DMS79 treated with DMSO at 0.1 percent for 48 hours (cell line): ENCODE results near the gene FILIP1L.
"Not testable (repeated sequence)": the region's sequence is repeated elsewhere in the genome, so short reads cannot be mapped to it uniquely, and the experiment has no call there.

Experiments
- DNase-seq: peaks from one replicate; lab custom pipeline; 2025; lab: John Stamatoyannopoulos, UW

Gene FILIP1L

DNA sequence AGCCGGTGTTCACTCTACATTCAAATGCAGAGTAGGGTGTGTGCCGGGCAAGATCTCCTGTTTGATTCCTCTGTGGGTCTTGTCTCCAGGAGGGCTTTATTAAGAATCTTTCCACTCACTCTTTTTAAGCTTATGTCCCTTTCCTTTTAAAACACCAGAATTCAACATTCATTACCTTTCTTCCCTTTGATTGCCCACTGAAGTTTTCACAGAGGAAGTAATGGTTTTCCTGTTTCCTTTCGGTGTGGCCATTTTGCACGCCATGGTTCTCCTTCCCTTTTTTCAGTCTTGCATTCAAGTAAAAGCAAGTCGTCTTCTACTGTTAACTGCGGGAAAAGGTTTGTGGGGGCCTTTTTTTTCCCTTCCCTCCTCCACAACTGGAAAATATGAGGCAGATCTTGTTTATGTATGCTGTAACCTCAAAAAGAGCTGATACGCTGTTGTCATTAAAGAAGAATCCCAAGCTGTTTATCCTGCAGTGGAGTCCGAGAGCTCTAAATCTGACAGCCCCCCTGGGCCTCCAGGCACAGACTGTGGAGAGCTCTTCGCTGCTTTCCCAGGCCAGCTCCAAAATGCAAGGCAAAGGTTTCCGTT, 40.5 kb downstream of the FILIP1L start:
- no peak for DNase-seq

DNA sequence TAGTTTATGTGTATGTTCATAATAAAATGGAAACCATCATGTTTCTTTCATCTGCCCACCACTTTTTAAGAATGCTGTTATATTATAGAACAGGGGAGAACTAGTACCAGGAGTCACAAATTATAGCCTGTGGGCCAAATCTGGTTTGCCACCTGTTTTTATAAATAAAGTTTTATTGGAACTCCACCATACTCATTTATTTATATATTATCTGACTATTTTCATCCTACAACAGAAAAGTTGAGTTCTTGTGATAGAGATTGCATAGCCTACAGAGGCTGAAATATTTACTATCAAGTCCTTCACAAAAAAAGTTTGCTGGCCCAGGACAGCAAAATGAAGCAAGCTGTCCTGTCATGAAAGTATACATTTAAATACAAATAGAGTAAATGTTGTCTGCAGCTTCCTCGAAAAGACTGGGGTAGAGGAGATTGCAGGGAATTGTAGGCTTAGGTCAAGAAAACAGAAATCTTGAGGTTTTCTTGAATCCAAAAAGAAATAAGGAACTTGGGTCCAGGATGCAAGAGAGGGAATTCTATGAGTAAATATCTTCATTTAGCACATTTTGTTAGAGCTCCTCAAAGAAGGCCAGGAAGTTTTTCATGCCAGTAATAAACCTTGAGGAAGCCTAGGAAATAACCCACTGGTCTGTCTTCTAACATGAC, 41.1 kb downstream of the FILIP1L start:
- no peak for DNase-seq

DNA sequence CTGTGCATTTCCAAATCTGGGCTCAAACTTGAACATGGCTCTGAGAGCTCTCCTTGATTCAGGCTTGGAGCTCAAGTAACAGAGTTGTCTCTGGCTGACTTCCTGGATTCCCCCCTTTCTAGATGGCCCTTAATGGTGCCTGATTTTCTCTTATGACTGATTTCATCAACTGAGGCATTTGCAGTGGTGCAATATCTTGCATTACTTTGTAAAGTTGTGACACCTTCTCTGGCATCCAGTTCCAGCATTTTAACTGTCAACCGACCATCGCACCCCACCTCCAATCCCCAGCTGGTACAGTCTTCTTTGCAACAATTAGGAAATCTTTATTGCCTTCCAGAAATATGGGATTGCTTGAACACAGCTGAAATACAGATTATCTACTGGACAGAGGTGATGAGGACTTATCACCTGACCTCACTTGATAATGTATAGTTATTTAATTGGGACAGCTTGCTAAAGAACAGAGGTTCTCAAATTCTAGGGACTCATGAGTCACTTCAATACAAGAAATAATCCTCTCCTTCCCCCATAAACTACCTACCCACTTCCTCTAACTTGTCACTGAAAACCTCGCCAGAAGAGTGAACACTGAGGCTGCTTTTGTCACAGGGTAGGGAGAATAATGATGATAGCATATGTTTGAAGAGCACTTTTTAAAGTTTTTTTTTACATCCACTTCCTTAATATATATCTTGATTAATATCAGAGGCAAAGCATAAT, 41.8 kb downstream of the FILIP1L start:
- no peak for DNase-seq

DNA sequence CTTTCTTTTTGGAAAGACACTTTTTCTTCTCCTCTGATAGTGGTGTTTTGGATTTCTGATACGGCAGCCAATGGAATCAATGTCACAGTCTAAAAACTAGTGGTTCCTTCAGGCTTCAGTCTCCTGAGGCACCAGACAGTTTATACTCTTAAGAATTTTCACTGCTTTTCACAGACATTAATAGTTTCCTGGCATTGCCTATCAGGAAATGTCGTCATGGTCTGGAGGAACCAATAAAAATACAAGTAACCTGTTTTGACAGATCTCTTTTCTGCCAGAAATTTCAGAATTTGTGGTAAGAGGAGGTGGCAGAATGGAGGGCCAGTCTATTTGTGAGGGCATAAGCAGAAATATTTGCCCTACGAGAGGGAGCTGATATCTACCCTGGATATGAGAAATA, 44.8 kb downstream of the FILIP1L start:
- no peak for DNase-seq

DNA sequence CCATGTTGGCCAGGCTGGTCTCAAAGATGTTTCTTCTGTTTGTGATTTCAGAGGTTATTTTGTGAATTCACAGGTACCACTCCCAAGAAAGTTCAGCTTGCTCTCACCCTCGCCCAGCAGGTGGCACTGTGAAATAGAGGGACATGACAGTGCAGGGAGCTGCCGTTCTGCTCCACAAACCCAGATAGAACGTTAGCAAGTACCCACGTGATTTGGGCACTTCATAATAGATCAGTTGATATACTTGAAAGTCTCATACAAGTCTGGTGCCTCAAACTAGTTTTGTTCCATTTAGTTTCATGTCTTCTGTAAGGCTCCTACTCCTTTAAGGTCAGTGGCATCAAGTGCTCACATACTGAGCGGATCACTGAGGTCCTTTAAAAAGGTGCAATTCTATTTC, 45.5 kb downstream of the FILIP1L start:
- peak; percentile 18 for DNase-seq

DNA sequence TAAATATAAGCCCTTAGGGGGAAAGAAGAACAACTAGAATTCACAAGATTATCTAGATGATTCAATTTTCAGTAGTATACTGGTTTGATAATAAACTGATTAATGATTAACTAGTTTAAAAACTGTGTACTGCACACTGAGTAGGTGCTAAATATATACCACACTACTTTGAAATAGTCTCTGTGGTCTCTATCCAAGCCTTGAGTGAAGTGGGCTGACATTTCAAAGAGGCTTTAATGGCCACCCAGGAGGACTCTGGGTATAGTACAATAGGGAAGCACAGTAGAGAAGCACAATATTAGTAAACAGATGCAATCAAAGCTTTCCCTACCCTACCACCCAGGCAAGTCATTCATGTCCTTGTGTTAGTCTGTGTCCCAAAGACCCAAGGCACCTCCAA, 46.7 kb downstream of the FILIP1L start:
- DNase-seq = no peak

DNA sequence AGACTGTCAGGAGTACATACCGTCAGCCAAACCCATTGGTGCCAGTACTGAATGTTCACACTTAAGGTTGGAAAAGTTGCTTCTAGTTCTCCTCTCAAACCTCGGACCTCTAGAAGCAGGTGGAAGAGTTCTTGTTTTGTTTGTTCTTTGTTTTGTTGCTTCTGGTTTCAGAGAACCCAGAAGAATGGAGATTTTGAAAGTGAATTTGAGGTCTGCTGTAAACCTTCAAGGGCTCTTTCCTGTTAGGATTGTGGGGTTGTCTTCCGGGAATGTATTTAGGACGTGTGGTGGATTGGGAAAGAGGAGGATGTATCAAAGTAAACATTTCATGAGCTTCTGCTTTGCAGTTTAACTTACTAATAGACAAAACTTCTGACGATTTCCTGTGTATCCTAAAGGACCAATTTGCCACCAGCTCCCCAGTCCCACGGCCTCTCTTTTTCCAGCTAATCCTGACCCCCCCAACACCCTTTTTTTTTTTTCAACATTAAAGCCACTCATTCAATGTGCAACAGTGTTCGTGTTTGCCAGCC, 50.3 kb downstream of the FILIP1L start:
- DNase-seq = no peak

DNA sequence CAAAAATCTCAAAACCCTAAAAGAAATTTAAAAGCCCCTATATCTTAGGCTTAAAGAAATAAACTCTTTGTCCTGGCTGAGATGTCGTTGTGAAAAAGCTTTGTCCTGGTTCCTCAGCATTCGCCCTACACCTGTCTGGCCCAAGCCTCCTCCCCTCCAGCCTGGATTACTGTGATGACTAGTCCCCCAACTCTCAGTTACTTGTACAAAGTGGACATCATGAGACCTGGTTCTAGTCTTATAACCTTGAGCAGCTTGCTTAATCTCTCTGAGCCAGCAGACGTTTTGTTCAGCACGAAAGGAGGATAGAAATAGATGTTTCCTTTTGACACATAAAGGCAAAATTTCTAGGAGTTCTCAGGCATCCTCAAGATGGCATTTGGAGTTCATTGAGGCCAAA, 51.6 kb downstream of the FILIP1L start:
- DNase-seq = no peak

DNA sequence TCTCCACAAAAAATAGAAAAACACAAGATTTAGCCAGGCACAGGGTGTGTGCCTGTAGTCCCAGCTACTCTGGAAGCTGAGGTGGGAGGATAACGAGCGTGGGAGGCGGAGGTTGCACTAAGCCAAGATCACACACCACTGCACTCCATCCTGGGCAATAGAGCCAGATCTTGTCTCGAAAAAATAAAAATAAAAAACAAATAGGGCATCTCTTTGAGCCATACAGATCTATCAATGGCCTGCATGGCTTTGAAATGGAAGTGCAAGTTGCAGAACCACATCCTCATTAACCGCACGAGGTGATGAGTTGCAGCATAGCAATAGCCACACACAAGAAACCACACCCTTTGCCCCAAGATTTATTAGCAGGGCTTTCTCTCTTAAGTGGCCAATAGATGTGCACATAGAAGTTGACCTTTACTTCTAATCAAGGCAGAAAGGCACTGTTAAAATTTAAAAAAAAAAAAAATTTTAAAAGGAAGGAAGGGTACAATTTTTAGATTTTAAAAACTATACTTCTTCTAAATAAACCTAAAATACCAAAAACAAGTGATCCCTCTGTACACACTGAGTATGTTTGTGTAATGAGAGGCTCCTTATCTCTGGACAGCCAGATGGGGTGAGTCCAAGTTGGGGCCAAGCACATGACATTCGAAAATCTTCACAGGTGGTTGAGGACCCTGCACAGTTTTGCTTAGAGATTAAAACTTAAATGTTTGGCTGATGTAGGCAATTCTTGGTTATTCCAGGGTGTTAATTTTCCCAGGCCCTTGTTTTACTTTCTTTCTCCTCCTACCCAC, 53.4 kb downstream of the FILIP1L start:
- no peak for DNase-seq

DNA sequence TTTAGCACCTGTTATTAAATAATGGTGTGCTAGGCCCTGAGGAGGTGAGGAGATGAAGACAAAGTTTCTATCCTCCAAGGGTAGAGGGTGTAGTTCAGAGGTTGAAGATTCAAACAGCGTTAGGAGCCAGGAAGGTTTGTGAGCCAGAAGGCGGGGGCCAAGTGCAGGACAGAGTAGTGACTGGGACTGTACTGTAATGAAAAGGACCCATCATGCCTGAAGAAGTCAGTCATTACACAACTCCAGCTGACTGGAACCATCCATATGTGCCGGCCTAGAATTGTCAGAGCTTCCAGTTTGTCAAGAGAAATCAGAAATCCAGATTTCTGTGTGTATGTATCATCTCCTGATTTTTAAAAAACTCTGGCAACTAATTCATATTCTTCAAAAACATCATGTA, 54.8 kb downstream of the FILIP1L start:
- DNase-seq = no peak

DNA sequence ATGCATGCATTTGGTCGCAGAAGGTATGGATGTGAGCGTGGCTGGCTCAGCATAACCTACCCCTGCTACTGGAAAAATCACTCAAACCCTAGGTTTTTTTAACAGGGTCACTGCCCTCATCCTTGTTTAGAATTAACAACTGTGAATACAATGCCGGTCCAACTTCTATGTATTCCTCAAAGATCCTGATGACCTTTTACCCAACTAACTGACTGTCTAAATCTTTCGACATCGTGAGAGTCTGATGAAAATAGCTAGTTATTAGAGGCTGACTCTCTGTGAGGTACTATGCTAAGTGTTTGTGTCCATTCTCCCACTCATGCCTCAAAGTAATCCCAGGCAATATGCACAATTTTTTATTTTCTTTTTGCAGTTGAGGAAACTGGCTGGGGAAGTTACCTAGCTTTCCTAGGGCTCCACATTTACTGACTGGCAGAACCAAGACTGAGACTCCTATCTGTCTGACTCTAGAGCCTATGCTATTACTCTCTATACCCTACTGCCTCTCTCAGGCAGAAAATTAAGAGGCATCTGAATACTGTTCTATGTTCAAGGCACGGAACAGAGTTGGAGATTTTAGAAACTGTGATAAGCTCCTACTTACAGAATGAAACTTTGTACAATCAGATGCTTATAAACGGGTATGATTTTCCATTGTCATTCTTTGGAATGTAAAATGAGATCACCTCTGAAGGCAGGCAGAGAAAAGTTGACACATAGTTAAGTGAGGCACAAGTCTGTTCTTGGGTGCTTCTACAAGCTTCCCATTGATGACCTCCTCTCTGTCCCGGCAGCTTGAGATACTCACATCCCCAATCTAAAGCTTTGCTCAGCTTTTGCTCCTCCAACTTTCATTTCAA, 56.4 kb downstream of the FILIP1L start:
- no peak for DNase-seq

DNA sequence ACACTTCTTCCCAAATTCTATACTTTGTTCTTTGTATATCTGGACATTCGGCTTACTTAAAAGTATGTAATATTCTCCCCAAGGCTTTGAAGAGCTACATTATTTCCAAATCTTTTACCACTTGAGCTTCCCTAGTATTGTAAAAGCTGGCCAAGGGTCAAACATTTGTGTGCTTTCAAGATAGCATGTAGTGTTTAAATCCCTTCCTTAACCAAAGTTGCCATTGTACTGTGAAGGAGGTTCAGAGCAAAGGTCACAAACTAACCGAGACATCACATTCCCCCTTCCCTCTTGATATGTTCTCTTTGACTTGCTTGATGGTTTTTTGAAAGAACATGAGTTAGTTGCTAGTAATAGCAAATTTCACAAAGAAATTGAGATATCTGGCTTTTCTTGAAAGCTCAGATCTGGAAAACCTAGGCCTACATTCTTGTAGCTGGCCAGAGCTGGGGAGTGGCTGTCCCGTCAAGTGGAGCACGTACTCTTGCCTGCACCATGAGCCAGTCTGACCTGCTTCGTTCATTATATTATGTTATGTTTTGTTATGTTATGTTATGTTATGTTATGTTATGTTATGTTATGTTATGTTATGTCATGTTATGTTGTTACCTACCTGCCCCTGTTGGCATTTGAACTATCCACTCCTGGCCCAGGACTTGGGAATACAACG, 60.2 kb downstream of the FILIP1L start:
- no peak for DNase-seq

DNA sequence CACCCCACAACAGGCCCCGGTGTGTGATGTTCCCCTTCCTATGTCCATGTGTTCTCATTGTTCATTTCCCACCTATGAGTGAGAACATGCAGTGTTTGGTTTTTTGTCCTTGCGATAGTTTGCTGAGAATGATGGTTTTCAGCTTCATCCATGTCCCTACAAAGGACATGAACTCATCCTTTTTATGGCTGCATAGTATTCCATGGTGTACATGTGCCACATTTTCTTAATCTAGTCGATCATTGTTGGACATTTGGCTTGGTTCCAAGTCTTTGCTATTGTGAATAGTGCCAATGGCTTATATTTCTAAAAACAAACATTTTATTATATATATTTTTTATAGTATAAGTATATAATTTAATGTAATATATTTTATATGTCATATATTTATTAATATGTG, 62.8 kb downstream of the FILIP1L start:
- DNase-seq = not testable (repeated sequence)

DNA sequence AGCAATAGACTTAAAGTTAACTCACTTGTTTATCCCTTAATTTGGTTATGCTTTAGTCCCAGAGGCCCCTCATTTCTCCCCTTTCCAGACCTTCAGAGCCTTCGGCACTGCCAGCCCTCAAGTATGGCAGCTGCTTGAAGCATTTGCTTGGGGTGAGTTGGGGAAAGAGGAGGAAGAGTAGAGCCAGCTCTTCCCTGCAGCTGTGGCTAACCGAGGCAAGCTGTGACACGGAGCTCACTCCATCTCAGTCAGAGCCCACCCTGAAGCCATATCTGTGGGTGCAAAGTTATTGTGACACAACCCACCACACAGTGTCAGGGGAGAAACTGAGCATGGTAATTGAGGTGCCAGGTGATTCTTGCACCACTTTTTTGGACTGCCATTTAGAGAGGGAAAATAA, 66.1 kb downstream of the FILIP1L start:
- DNase-seq = no peak

DNA sequence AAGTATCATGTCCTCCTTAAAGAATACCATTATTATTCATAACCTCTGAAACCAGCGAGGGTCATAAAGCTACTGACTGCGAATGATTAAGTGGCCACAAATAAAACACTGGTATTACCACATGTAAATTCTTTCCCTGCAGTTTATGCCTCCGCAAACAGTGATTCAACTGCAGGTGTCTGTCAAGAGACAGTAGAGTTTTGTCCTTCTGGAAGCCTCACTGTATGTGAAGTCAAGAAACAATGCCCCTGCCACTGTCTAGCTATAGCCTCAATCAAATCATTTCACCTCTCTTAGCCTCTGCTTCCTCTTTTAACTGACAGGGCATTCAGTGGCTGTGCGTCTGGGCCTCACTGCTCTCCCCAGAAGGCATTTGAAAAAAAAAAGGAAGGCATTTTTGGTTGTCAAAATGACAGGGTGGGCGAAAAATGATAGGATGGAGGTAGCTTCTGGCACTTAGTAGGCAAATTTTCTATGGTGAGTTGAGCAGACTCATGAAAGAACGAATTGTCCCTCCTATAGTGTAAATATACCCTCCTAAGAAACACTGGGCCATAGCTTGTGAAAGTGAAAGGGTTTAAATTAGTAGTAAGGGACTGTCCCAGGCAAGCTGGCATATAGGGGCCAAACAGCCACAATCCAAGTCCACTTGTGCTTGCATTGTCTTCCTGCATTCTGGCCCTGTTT, 66.7 kb downstream of the FILIP1L start:
- no peak for DNase-seq

DNA sequence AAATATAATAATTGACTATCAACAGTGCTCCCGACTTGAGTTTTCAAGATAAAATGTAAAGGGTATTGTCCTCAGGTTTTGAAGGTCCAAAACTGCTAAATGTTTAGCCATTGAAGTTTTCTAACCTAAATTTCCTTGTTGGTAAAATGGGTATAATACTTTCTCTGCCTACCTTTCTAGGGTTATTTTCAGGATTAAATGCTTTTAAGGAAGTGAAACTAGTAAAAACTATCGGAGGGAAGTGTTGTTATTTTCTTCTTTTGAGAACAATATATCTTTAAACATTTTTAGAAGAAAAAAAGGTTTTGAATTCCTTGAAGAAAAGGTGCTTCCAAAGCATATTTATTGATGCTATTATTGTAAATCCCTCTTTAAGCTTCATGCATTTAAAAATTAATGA, 67.3 kb downstream of the FILIP1L start:
- no peak for DNase-seq

DNA sequence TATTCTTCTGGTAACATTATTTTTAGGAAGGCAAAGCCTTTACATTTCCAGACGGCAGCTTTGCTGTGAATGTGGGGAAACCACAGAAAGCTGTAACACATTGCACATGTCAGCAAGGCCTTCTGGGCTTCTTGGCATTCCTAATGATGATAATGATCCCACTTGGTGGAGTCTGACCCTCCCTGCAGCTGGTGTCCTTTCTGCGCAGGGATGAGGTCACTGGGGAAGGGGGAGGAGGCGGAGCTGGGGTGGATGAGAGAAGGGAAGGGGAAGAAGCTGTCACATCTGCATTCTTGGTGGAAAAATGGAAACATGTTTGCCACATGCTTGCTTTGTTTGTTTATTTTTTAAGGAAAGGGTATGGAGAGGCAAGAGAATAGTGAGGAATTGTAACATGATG, 68.6 kb downstream of the FILIP1L start:
- no peak for DNase-seq

DNA sequence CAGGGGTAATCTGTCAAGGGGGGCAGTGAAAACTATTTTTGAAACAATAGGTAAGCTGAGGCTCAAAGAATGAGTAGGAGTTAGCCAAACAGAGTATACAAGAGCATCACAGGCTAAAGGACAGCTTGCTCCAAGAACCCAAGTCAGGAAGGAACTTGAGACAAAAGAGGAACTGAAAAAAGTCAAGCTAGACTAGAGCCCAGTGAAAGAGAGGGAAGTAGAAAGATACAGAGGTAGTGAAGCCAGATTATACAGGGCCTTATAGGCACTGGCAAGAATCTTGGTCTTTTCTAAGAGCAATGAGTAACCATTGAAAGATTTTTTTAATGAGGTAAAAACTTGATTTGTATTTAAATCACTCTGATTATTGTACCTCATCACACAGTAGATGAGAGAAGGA, 69.9 kb downstream of the FILIP1L start:
- no peak for DNase-seq

DNA sequence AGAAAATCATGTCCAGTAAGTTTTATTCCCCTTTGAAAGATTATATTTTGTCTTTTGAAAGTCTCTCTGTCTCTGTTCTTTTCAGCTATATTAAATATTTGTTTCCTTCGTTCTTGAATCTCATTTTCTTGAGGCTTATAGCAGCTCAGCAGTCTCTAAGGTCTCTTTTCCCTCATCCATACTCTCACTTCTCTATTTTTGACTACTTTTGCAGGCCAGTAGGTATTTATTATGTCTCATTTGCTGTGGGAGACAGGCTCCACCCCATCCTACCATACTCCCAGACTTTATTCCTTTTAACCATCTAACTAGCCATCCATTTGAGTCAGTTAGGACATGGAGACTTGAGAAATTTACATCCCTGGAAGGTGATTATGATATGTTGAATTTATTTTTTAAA, 71.0 kb downstream of the FILIP1L start:
- no peak for DNase-seq
